Cerebellar cortex (tissue), 1 donor: Measurements from ENCODE around the gene PDE9A.

Experiments
- DNase-seq: peaks from one replicate; pipeline ENCODE4 v3.0.0-alpha.2; 2015; ENCODE audit warnings: low spot score

Gene PDE9A

DNA sequence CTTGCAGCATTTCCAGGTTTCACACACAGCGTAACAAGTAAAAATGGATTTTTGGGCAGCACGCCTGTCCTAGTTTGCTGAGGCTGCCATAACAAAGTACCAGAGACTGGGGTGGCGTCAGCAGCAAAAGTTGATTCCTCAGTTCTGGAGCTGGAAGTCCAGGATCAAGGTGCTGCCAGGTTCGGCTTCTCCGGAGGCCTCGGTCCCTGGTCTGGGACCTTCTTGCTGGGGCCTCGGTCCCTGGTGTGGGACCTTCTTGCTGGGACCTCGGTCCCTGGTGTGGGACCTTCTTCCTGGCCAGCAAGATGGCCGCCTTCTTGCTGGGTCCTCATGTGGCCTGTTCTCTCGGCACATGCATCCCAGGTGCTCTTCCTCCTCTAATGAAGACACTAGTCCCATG lies 104.0 kb downstream of the PDE9A start:
- no peak for DNase-seq

DNA sequence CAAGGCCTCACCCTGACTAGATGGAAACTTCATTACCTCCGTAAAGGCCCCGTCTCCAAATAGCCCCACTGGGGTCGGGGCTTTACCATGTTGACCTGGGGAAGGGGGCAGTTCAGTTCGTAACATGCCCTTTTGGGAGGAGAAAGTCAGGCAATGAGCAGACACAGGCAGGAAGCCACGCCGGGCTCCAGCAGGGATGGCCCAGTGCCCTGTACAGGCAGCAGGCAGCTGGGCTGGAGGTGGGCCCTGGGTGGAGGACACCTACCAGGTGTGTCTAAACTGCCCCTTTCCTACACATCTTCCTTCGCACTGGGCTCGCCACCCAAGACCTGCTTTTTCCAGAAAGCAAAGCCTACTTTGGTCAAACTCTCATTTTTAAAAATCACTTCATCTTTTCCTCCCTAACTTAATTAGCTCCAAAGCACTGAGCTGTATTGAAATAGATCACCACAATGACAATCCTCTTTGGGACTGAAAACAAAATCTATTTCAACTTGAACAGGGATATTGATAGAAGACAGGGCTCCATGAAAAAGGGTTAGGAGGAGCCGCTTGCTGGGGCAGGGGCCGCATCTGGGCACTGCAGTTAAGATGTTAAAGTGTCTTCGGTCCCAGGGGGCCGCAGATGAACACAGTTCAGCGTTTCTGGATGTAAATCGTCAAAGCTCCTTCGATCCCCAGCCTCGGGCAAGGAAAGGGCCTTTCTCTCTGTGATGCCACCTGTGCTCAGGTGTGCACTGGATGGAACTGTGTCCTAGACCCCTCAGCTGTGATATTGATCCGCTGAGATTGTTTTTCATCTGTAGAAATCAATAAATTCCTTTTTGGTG lies 104.6 kb downstream of the PDE9A start:
- DNase-seq: no peak

DNA sequence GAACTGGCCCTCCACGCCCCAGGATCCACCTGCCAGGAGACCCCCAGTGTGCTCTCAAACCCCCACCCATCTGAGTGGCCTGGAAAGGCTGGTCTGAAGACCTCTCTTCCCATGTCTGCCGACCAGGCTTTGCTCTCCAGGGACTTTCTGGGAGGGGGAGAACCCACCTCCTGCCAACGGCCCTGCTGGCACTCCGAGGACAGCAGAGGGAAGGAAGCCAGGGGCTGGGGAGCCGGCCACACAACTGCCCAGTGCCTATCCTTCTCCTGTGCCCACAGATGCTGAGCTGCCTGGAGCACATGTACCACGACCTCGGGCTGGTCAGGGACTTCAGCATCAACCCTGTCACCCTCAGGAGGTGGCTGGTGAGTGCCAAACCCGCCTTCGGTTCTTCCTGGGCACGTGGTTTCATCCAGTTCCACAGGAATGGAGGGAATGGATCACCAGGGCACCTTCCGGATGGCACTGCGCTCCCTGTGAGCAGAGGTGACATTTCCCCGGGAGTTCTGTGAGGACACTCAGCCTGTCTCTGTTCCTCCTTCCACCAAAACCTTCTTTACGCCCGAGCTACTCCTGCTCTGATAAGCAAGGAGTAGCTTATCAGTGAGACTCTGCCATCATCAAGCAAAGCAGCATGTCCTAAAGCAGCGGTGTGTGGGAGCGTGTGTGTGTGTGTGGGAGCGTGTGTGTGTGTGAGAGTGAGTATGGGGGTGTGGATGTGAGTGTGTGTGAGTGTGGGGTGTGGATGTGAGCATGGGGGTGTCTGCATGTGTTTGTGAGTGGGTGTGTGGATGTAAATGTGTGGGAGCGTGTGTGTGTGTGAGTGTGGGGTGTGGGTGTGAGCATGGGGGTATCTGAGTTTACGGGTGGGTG lies 105.5 kb downstream of the PDE9A start:
- no peak for DNase-seq

DNA sequence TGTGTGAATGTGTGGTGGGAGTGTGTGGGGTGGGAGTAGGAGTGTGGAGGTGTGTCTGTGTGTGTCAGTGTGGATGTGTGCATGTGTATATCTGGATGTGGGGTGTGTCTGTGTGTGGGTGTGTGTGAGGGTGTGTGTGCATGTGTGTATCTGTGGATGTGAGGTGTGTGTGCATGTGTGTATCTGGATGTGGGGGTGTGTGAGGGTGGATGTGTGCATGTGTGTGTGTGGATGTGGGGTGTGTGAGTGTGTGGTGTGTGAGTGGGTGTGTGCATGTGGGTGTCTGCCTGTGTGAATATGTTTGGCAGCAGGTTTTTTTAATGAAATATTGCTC lies 106.1 kb downstream of the PDE9A start:
- DNase-seq: no peak

DNA sequence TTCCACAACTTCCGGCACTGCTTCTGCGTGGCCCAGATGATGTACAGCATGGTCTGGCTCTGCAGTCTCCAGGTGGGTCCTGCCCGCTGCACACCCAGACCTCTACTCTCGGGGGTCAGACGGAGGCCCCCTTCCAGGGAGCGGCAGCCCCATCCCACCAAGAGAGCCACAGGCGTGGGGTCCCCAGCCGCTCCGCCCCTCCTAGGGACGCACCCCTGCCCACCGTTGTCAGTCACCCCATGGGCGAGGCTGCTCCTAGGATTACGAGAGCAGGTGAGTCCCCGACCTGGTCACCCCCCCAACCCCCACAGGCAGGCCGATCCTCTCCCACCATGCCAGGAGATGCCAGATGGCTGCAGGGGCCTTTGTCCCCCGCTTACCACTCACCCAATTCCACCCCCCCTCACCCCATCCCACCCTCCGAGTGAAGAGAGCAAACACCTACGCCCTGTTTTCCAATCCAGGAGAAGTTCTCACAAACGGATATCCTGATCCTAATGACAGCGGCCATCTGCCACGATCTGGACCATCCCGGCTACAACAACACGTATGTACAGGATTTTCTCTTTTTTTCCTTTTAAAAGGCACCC lies 107.0 kb downstream of the PDE9A start:
- no peak for DNase-seq

DNA sequence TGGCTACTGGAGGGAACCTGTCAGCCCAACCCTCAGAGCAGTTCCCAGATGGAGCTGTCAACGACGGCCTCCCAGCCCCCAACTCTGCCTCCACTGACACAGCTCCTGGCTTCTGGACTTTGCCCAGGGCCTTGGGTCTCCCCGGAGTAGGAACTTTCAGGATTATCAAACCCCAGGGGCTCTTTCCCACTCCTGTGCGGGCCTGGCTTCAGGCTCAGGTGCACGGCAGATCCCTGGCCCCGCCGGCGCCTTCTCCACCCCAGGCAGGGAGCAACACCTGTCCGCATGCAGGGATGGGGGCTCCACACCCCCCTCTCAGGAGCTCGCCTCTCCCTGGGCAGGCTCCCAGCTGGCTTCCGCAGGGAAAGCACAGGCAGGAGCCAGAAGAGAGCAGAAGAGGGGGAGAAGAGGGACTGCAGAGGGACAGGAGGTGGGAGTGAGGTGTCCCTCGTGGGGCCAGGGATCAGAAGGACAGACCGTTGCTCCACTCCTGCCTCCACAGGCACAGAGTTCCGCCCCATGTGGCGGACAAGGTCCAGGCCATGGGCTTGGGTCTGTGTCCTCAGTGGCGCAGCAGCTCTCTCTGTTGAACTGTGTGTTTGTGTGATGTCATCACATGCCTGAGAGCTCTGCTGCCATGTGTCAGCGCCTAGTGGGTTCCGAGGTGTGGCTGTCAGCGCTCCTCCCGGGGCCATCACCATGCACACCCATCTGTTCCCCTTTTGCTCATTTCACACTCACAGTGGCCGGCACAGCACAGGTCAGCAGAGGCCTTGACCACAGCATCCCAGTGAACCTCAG lies 107.7 kb downstream of the PDE9A start:
- peak; percentile 70 for DNase-seq

DNA sequence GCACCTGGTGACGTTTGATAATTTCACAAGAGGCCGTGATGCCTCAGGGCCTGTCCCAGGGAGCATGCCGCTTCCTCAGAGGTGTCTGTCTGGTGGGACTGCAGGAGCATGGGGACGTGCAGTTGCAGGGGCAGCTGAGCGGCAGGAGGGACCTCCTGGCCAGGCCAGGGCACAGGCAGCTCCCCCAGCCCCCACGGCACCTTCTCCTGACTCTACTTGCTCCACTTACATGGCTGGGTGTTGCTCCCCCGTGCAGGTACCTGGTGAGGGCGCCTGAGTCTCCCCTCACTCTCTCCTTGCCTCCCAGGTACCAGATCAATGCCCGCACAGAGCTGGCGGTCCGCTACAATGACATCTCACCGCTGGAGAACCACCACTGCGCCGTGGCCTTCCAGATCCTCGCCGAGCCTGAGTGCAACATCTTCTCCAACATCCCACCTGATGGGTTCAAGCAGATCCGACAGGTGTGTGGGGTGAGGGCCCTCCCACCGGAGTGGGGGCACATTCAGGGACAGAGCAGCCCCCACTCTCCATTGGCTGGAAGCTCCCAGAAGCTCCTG lies 108.4 kb downstream of the PDE9A start:
- DNase-seq: no peak

DNA sequence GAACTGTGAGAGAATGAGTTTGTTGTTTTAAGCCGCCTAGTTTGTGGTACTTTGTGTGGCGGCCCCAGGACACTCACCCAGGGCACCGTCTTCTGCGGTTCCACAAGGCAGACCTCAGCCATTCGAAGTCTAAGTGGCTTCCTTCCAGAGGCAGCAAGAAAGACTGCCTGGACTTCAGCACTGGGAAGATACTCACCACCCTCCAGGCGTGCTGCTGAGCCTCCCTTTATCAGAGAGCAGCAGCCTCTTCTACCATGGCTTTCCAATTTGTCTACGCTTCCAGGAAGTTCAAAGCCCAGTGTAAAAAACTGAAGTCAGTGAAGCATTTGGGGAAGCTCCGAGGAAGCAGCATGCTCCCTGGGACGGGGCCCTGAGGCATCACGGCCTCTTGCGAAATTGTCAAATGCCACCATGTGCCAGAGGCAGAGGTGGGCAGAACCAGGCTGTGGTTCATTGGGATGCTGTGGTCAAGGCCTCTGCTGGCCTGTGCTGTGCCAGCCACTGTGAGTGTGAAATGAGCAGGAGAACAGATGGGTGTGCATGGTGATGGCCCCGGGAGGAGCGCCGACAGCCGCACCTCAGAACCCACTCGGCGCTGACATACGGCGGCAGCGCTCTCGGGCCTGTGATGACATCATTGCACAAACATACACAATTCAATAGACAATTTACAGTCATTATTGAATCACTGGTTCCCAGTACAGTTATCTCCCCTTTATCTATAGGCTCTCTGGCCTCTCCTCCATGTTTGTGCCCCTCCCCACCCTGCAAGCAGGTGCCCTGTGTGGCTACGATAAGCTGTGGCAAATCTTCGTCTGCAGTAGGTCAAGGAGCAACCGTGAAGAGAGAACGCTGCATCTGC lies 110.4 kb downstream of the PDE9A start:
- DNase-seq: no peak

DNA sequence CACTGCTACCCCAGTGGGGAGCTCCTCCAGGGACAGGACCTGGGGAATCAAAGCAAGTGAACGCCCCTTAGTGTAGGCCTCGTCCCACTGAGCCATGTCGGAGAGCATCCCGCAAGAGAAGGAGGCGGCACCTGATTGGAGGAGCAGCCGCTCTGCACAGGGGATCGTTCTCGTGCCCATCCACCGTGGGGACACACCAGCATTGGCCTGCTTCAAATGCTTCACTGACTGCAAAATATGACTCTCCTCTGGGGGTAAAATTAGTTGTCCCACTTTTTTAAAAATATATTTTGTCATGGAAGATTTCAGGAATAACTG lies 111.0 kb downstream of the PDE9A start:
- DNase-seq: no peak

DNA sequence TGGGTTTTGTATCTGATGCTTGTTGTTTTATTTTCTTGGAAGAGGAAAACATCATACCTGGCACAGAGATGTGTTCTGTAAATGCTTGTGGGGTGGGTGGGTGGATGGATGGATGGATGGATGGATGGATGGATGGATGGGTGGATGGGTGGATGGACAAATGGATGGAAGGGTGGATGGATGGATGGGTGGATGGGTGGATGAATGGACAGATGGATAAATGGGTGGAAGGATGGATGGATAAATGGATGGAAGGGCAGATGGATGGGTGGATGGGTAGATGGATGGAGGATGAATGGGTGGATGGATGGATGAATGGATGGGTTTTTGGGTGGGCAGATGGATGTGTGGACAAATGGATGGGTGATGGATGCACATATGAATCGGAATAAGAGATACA lies 111.5 kb downstream of the PDE9A start:
- DNase-seq: no peak

DNA sequence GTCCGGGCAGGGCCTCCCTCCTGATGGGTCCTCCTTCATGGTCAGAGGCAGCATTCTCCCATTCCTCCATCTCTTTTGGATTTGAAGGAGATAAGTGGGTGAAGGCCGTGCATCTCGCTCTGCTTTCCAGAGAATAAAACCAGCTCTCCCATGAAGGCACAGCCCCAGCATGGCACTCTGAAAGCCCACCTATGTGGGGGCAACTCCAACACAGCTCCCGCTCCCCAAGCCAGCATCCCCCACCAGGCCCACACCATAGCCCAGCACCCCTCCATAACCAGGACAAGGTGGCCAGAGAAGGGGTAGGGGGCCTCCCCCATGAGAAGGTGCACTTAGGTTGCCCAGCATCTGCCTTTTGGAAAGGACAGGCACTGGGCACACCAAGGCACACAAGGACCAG lies 112.2 kb downstream of the PDE9A start:
- DNase-seq: no peak

DNA sequence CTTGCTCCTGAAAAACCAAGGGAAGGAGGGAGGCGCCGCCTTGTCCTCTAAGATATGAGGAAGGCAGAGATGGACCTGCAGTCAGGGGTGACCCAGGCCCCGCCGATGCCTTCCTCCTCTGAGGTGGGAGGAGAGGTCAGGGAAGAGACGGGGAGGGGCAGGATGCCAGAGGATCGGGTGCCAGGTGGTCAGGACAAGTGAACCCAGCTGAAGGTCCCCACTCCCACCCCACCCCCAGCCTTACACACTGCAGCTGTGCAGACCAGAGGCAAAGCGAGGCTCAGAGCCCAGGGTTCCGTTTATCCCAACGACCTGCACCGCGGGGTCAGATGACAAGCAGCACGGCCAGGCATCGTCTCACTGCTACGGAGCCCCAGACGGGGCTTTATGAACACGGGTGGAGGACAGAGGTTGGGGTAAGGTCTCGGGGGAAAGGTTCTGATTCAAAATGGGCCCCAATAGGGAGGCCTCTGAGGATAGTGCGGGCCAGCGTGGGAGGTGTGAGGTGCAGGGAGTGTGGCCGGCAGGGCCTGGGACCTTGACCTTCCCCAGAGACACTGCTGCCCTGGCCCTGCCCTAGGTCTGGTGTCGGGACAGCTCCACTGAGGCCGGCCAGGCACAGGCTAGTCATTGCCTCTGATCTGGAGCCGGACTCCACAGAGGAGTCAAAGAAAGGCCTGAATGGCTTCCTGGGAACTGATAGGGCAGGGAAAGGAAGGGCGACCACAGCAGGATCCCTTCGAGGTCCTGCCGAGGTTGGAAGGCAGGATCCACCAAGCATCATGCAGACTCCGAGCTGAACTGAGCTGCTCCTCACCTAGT lies 113.5 kb downstream of the PDE9A start:
- no peak for DNase-seq

DNA sequence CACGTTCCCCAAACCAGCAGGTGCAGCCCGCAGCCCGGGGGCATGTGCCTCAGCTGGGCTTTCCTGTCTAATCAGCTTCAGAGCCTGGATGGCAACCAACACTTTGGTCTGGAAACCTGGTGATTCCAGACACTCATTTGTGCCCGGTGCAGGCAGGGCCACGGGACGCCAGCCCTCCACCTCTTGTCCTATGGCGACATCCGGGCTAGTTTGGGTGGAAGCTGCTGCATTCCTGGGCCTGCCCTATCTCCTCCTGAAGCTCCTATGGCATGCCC lies 114.1 kb downstream of the PDE9A start:
- DNase-seq: no peak

DNA sequence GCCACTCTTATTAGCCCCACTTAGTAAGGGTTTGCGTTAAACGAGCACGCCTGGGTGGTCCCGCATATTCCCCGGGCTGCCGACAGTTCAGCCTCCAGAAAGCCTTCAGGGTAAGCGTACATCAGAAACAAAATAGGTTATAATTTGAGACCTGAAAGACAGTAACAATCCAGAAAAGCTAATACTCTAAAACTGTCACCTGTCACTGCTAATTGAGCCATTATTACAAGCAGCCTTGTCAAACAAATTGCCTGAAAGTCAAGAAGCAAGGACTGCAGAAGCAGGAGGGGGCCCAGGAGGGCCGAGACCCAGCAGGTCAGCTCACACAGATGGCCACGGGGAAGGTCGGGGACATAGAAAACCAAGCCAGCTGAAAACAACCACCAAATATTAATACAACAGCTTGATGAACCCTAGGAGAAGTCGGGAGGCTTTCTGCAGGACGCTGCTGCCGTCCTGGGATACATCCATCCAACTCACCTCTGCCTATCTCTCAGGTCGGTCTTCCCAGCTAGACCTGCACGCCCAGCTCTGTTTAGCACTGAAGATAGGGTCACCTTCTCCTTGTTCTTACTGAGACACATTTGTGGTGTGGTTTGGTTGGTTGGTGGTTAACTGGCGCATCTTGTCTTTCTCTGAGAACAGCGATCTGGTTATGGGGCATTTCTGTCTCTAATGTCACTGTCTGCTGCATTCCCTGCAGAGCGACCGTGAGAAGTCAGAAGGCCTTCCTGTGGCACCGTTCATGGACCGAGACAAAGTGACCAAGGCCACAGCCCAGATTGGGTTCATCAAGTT lies 115.1 kb downstream of the PDE9A start:
- no peak for DNase-seq

DNA sequence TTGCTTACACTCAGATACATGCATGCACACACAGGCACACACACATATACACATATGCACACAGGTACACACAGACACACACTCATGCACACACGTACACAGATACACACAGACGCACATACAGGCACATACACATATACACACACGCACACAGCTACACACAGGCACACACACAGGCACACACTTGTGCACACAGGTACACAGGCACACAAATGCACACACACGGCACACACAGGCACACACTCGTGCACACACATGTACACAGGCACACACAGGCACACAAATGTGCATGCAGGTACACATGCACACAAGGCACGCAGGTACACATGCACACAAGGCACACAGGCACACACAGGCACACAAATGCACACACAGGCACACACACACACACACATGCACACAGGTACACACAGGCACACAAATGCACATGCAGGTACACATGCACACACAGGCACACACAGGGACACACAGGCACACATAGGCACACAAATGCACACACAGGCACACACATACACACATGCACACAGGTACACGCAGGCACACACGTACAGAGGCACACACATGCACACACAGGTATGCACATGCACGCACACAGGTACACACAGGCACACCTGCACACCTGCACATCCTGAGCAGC lies 115.9 kb downstream of the PDE9A start:
- DNase-seq: no peak

DNA sequence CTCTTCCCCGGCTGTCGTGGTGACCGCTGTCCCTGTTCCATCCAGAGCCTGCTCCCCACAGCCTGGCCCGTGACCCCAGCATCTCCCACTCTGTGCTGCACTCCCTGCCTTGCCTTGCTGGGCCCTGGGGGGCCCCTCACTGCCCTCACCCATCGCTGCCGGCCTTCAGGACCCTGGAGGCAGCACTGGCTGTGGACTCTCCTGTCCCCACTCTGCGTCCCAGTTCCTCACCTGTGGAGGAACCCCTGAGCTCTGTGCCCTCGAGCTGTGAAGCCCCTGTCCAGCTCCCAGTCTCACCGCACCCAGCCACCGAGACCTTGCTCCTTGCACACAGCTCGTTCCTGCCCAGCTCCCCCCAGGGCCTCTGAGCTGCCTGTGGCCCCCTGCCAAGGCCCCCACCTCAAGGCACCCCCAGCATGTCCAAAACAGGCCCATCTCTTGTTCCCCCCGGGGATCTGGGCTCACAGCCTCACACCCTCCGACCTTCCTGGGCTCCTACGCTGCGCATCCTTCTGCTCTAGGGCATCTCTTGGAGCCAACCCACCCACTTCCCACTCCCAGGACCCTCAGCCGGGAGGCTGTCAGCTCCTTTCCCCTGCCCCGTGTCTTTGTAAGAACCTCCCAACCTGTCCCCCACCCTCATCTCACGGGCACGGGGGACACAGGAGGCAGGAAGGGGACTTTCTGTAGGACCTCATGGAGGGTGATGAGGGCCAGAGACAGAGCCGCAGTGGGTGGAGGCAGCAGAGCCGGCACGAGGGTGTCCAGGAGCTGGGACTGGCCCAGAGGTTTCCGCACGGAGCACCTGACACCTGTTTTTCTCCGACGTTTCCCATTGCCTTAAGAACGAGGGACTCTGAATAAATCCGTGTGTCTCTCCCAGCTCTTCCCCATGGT lies 116.6 kb downstream of the PDE9A start:
- DNase-seq: no peak

DNA sequence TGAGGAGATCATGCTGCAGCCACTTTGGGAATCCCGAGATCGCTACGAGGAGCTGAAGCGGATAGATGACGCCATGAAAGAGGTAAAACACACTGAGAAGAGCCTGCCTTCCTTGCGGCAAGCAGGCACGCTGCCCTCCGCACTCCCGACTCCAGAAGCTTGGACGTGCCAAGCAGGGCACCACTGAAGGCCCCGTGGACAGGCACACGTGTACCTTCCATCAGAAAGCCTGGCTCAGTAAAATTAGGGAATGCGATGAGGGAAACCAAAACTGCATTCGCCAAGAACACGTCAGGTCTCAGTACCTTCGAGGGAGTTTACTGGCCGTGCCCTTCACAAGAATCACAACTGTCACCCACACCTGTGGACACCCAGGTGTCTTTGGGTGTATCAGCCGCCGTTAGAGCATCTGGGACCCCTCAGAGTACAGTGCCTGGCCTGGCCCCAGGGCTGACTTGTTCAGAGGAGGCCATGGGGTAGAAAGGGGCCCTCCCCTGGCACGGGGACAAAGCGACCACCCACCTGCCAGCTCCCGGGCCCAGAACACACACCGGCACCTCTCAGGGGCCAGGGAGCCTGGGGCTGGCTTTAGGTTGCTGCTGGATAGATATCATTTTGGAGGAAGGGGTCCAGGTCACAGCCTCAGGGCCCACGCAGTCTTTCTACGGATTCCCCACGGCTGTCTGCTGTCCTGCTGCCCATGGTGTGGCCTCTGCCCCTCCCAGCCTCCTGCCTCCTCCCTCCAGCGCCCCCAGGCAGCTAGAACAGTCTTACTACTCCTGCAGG lies 117.5 kb downstream of the PDE9A start:
- no peak for DNase-seq
